K562 (cell line): ENCODE data around the gene ATXN1. TPM values are rescaled to one million over a fixed set of nuclear protein-coding genes. Genes with fewer than 3 reads are reported as not detected.

Experiments
- ATAC-seq: fragments of 200-7000 bp; cut with Tn5 transposase; 3 replicates; pipeline ENCODE4 v1.9.1; 2020; ENCODE audit warnings: moderate library complexity
- BruUV-seq: library from RNA; stranded (reverse); fragments of 400-500 nt; replicated peaks from 2 replicates; lab custom pipeline; 2021; lab: Mats Ljungman, UMichigan
- CTCF ChIA-PET: fragments of 300-600 bp; formaldehyde crosslinking; extraction: SDS; loops from one replicate; lab custom pipeline; 2021; ENCODE audit warnings: low intra/inter-chr PET ratio; lab: Yijun Ruan, JAX
- POLR2A ChIA-PET: fragments of 300-600, 350-650 bp; sonication (Branson Sonifier 250); formaldehyde crosslinking; extraction: SDS; loops from one replicate; lab custom pipeline; 2021; ENCODE audit warnings: antibody characterized with exemption, inconsistent platforms; lab: Yijun Ruan, JAX
- DNase-seq, 4 experiments: peaks; one replicate each; pipeline versions ENCODE4 v3.0.0 to v3.0.0-alpha.2; 2011 to 2018; ENCODE audit warnings: low spot score in 3 of 4, mixed read lengths in 3 of 4; ENCODE audit errors: extremely low read depth in 1 of 4
- FAIRE-seq: peaks from 2 replicates; lab custom pipeline; 2011; peaks lifted over from hg19 to GRCh38; lab: Jason Lieb, UNC
- H2AFZ ChIP-seq: 2 replicates; pipeline ENCODE4 v1.6.0; 2011; ENCODE audit warnings: low read depth, low read length, control low read depth, inconsistent platforms
- H3K27ac ChIP-seq: fragments of 200-600 bp; 3 replicates; pipeline ENCODE4 v1.8.0; 2011; ENCODE audit warnings: low read depth, mild to moderate bottlenecking, control low read depth, inconsistent platforms, low read length, moderate library complexity, mixed read lengths; ENCODE audit errors: extremely low read depth
- H3K27me3 ChIP-seq, 2 experiments: fragments of 300-600 bp in 1 of 2; 2 replicates in 1 of 2; 3 replicates in 1 of 2; pipeline versions ENCODE4 v1.6.0 to v1.8.0; 2011; ENCODE audit warnings: inconsistent platforms in 2 of 2, low read length in 2 of 2, mild to moderate bottlenecking in 1 of 2, mixed read lengths in 1 of 2, moderate library complexity in 1 of 2; ENCODE audit not compliant: control insufficient read depth in 2 of 2, insufficient read depth in 2 of 2
- H3K36me3 ChIP-seq: fragments of 300-600 bp; 3 replicates; pipeline ENCODE4 v1.8.0; 2011; ENCODE audit warnings: mild to moderate bottlenecking, low read length, inconsistent platforms; ENCODE audit not compliant: control insufficient read depth, insufficient read depth
- H3K4me1 ChIP-seq, 2 experiments: fragments of 200-600 bp in 1 of 2; replicated peaks in 1 of 2; 2 replicates in 1 of 2; 3 replicates in 1 of 2; pipeline versions ENCODE4 v1.5.1 to v1.8.0; 2011; ENCODE audit warnings: inconsistent platforms in 2 of 2, low read length in 2 of 2, mild to moderate bottlenecking in 1 of 2, mixed read lengths in 1 of 2, moderate library complexity in 1 of 2; ENCODE audit not compliant: control insufficient read depth in 2 of 2, insufficient read depth in 2 of 2
- H3K4me2 ChIP-seq: 2 replicates; pipeline ENCODE4 v1.6.1; 2011; ENCODE audit warnings: low read length, control low read depth, inconsistent platforms, mixed read lengths; ENCODE audit not compliant: insufficient read depth
- H3K4me3 ChIP-seq: fragments of 200-600 bp; sonication (generic), shearing (Covaris generic); 2 replicates; pipeline ENCODE4 v1.5.1; 2016; ENCODE audit warnings: control low read depth, inconsistent platforms
- H3K79me2 ChIP-seq: fragments of 200-600 bp; 3 replicates; pipeline ENCODE4 v1.8.0; 2011; ENCODE audit warnings: low read length, inconsistent platforms; ENCODE audit not compliant: control insufficient read depth, insufficient read depth
- H3K9ac ChIP-seq, 2 experiments: 2 replicates each; pipeline versions ENCODE4 v1.6.0 to v1.6.1; 2011; ENCODE audit warnings: low read depth in 2 of 2, low read length in 2 of 2, control low read depth in 1 of 2, inconsistent platforms in 1 of 2, mild to moderate bottlenecking in 1 of 2, mixed read lengths in 1 of 2; ENCODE audit not compliant: insufficient read depth in 1 of 2
- H3K9me1 ChIP-seq: one replicate; pipeline ENCODE4 v1.6.0; 2011; ENCODE audit warnings: inconsistent platforms, mild to moderate bottlenecking, low read length, moderate library complexity; ENCODE audit not compliant: control insufficient read depth, insufficient read depth
- H3K9me3 ChIP-seq: replicated peaks from 2 replicates; pipeline ENCODE4 v1.5.1; 2011; ENCODE audit warnings: low read depth, low read length, inconsistent platforms; ENCODE audit not compliant: control insufficient read depth, insufficient read depth
- H4K20me1 ChIP-seq: replicated peaks from 2 replicates; pipeline ENCODE4 v1.6.1; 2011; ENCODE audit warnings: low read length, inconsistent platforms, mixed read lengths; ENCODE audit not compliant: control insufficient read depth, insufficient read depth
- BMI1 ChIP-seq: fragments of 150-350 bp; IDR thresholded peaks from 2 replicates; pipeline ENCODE4 v1.6.1; 2014; ENCODE audit warnings: low read length
- CBFB ChIP-seq: sonication (generic); formaldehyde crosslinking; IDR thresholded peaks from 2 replicates; pipeline ENCODE4 v1.4.0; 2020; ENCODE audit warnings: mild to moderate bottlenecking, missing genetic modification reagents
- CSDE1 ChIP-seq, 2 experiments: fragments of 450-650 bp; IDR thresholded peaks; 2 replicates each; pipeline ENCODE4 v1.6.1; 2016; ENCODE audit warnings: mild to moderate bottlenecking in 1 of 2
- HINFP ChIP-seq: fragments of 450-650 bp; conservative IDR thresholded peaks from 2 replicates; pipeline ENCODE4 v1.6.1; 2016; ENCODE audit warnings: missing genetic modification characterization, low read depth, mild to moderate bottlenecking, control low read depth, missing compliant biosample characterization
- PATZ1 ChIP-seq: fragments of 250-450 bp; sonication (Bioruptor Pico); IDR thresholded peaks from 2 replicates; pipeline ENCODE4 v1.5.0; 2020; ENCODE audit warnings: mild to moderate bottlenecking, borderline replicate concordance
- PURB ChIP-seq: sonication (generic); formaldehyde crosslinking; IDR thresholded peaks from 2 replicates; pipeline ENCODE4 v1.9.0; 2021; ENCODE audit warnings: low read depth, mild to moderate bottlenecking, missing genetic modification reagents
- RERE ChIP-seq: sonication (generic); formaldehyde crosslinking; IDR thresholded peaks from 2 replicates; pipeline ENCODE4 v1.8.0; 2023; ENCODE audit warnings: missing genetic modification reagents, mild to moderate bottlenecking, borderline replicate concordance
- RHOXF2B ChIP-seq: fragments of 250-450 bp; sonication (Bioruptor Pico); conservative IDR thresholded peaks from 2 replicates; pipeline ENCODE4 v1.5.1; 2021
- SOX6 ChIP-seq: fragments of 450-650 bp; IDR thresholded peaks from 2 replicates; pipeline ENCODE4 v1.6.1; 2014; ENCODE audit warnings: mild to moderate bottlenecking
- ZNF395 ChIP-seq: fragments of 200-800 bp; sonication (Bioruptor generic); IDR thresholded peaks from 2 replicates; pipeline ENCODE4 v1.6.1; 2017; ENCODE audit warnings: missing genetic modification characterization, missing compliant biosample characterization
- ZNF436 ChIP-seq: fragments of 250-450, 450-650 bp; sonication (Bioruptor Pico); formaldehyde crosslinking; IDR thresholded peaks from 2 replicates; pipeline ENCODE4 v1.7.0; 2020; ENCODE audit warnings: mild to moderate bottlenecking
- WGBS: fragments of 100-300 bp; shearing (Covaris generic); methylation state at CpG from one replicate; pipeline ENCODE4 v1.1.6; 2016; ENCODE audit warnings: low coverage, mixed read lengths; ENCODE audit not compliant: insufficient coverage; ENCODE audit errors: missing lambda C conversion rate; 5-methylcytosine and 5-hydroxymethylcytosine counted together
- in situ Hi-C: fragments of 300-500 bp; cut with MboI; formaldehyde crosslinking; loops from 4 replicates; pipeline ENCODE4 v1.15.0; 2018; ENCODE audit warnings: inconsistent platforms, mixed read lengths
- intact Hi-C: fragments of 100-400 bp; cut with micrococcal nuclease; formaldehyde crosslinking; loops from 2 replicates; pipeline ENCODE4 v1.14.2; 2022
- polyA plus RNA-seq, 8 experiments: library from polyadenylated mRNA; depleted of rRNA in 4 of 8; stranded (reverse) in 5 of 8; unstranded in 3 of 8; fragments of >200 nt; fragmentation: Nextera tagmentation in 2 of 8; fragmentation: Illumina TruSeq in 1 of 8; extraction: Ambion mirVana in 2 of 8; extraction: Trizol in 1 of 8; gene quantifications; 2 replicates each; pipeline versions ENCODE4 v1.2.1 to v1.2.3, GENCODE V29; 2011 to 2014; ENCODE audit warnings: inconsistent platforms in 1 of 8, missing spikeins in 1 of 8
- total RNA-seq, 7 experiments: library from RNA; depleted of rRNA in 6 of 7; stranded (reverse); fragments of >200 nt in 6 of 7; fragmentation: Illumina TruSeq in 2 of 7; extraction: Trizol in 2 of 7; gene quantifications; 2 replicates each; pipeline versions ENCODE4 v1.2.1 to v1.2.3, GENCODE V29; 2011 to 2021; ENCODE audit warnings: low replicate concordance in 1 of 7

The ATXN1 gene
- total and polyA plus RNA-seq, 9 of the 15 experiments (the other 6 are each of a cell fraction or from before 2014, with no cell fraction given): under 0.01 to 1.2 (median 0.58) TPM

GRCh38 chr6:16470502-16471221 lies 290.6 kb downstream of the ATXN1 start:
- WGBS: 0% methylated on average over 2 of the region's 2 CpGs
- Histone ChIP-seq H2AFZ (no peak overlapping the region), H3K9me1 (no peaks in the 10 kb centered on the region), H3K4me2 (no peak overlapping the region), H4K20me1 (no peaks in the 10 kb centered on the region), H3K4me1 (no peaks in the 10 kb centered on the region), H3K27ac (no peak overlapping the region), H3K4me3 (no peak overlapping the region), H3K9ac (no peak overlapping the region), H3K79me2 (no peaks in the 10 kb centered on the region), H3K27me3 (peaks cover 7 to 10% of the 10 kb centered on the region in 2 experiments; a peak in 3 of 5 replicates), H3K9me3 (no peaks in the 10 kb centered on the region), H3K36me3 (no peaks in the 10 kb centered on the region)
- no peak for FAIRE-seq
- no peak for ATAC-seq
- CTCF ChIA-PET: no interaction called here
- in situ Hi-C loops: no loop called here
- intact Hi-C loops: no loop called here
- no peak for DNase-seq
- POLR2A ChIA-PET: interaction anchor here (1.0 kb wide), 1 partner anchor 10 kb away, joined by 4 read pairs; no protein-coding TSS in a partner anchor
- no TSS peak for BruUV-seq
- TF ChIP-seq BMI1 (no peak), HINFP (tag) (no peak), SOX6 (no peak), PURB (no peak), RHOXF2B (CRISPR knock-in tag) (no peak), RERE (CRISPR knock-in tag) (no peak), PATZ1 (CRISPR knock-in tag) (no peak), CBFB (CRISPR knock-in tag) (no peak), ZNF436 (CRISPR knock-in tag) (no peak), ZNF395 (CRISPR knock-in tag) (no peak), CSDE1 (IDR thresholded peaks at IDR 0.05) (no peak)
